H1 (cell line): ENCODE measurements around the gene PROSER2. TPM values are rescaled to one million over a fixed set of nuclear protein-coding genes. Genes with fewer than 3 reads are reported as not detected.

Experiments
- CEBPB ChIP-seq: IDR thresholded peaks from 2 replicates; pipeline ENCODE4 v1.6.1; 2012; ENCODE audit warnings: low read depth, low read length
- CHD7 ChIP-seq: fragments of 300-600 bp; sonication (generic); IDR thresholded peaks from 2 replicates; pipeline ENCODE4 v1.7.1; 2012; ENCODE audit warnings: low read length, moderate library complexity, mild to moderate bottlenecking, inconsistent platforms; ENCODE audit not compliant: insufficient replicate concordance
- EGR1 ChIP-seq: IDR thresholded peaks from 2 replicates; pipeline ENCODE4 v1.6.1; 2011; ENCODE audit warnings: low read depth, low read length, borderline replicate concordance
- EZH2 ChIP-seq: fragments of 200-600 bp; sonication (generic); IDR thresholded peaks from 2 replicates; pipeline ENCODE4 v1.7.1; 2012; ENCODE audit warnings: low read depth, mild to moderate bottlenecking, moderate library complexity, low read length, inconsistent platforms; ENCODE audit not compliant: severe bottlenecking
- GTF2F1 ChIP-seq: IDR thresholded peaks from 2 replicates; pipeline ENCODE4 v1.6.1; 2012; ENCODE audit warnings: low read depth, low read length, improper control_type of control experiment, borderline replicate concordance
- KDM5A ChIP-seq: fragments of 200-600 bp; IDR thresholded peaks from 2 replicates; pipeline ENCODE4 v1.7.1; 2012; ENCODE audit warnings: mild to moderate bottlenecking, low read length, inconsistent platforms, mixed read lengths
- NANOG ChIP-seq: IDR thresholded peaks from 2 replicates; pipeline ENCODE4 v1.6.1; 2011; ENCODE audit warnings: low read length, low read depth, mild to moderate bottlenecking, inconsistent platforms; ENCODE audit not compliant: insufficient read depth, poor library complexity, severe bottlenecking
- NRF1 ChIP-seq: IDR thresholded peaks from 2 replicates; pipeline ENCODE4 v1.6.1; 2011; ENCODE audit warnings: mild to moderate bottlenecking, low read depth, low read length, improper control_type of control experiment
- SIRT6 ChIP-seq: IDR thresholded peaks from one replicate; pipeline ENCODE4 v1.7.1; 2012; ENCODE audit warnings: low read length, inconsistent platforms
- USF2 ChIP-seq: IDR thresholded peaks from 2 replicates; pipeline ENCODE4 v1.6.1; 2011; ENCODE audit warnings: low read length, improper control_type of control experiment
- polyA plus RNA-seq, 7 experiments: library from polyadenylated mRNA; depleted of rRNA in 3 of 7; stranded (reverse) in 5 of 7; unstranded in 2 of 7; fragments of >200 nt in 5 of 7; fragments of 200-250 nt in 2 of 7; gene quantifications; 1 replicate in 5 of 7; 2 replicates in 1 of 7; 4 replicates in 1 of 7; pipeline versions ENCODE4 v1.2.1 to v1.2.3, GENCODE V29; 2011 to 2013; ENCODE audit warnings: missing spikeins in 2 of 7, mixed read lengths in 2 of 7
- total RNA-seq: library from RNA; stranded (reverse); fragmentation: NEBNext Ultra II Directional; extraction: Animal tissue kit (Norgen Biotek cat#: 25700); gene quantifications from 2 replicates; pipeline ENCODE4 v1.2.1, GENCODE V29; 2021

PROSER2 gene
- total and polyA plus RNA-seq, 2 of the 8 experiments (the other 6 are each of a cell fraction or from before 2014, with no cell fraction given) = 3.9 to 13.7 TPM

- TF ChIP-seq CHD7 (no peak), GTF2F1 (no peak), CEBPB (no peak), SIRT6 (no peak), EGR1 (no peak), EZH2 (no peak), USF2 (no peak), KDM5A (no peak), NANOG (no peak), NRF1 (no peak)
These were observed 43.2 kb downstream of the PROSER2 start (continued) for GRCh38 chr10:11866199-11866925.
